Activated CD4-positive, alpha-beta T cell treated with anti-CD3 and anti-CD28 coated beads, Interleukin-2, amount 50 U/mL, for 1 hour (primary cell): ENCODE results near the gene FAU.

ENCODE experiments used
- DNase-seq: peaks from one replicate; pipeline ENCODE4 v3.0.0-alpha.2; 2020

FAU gene

DNA sequence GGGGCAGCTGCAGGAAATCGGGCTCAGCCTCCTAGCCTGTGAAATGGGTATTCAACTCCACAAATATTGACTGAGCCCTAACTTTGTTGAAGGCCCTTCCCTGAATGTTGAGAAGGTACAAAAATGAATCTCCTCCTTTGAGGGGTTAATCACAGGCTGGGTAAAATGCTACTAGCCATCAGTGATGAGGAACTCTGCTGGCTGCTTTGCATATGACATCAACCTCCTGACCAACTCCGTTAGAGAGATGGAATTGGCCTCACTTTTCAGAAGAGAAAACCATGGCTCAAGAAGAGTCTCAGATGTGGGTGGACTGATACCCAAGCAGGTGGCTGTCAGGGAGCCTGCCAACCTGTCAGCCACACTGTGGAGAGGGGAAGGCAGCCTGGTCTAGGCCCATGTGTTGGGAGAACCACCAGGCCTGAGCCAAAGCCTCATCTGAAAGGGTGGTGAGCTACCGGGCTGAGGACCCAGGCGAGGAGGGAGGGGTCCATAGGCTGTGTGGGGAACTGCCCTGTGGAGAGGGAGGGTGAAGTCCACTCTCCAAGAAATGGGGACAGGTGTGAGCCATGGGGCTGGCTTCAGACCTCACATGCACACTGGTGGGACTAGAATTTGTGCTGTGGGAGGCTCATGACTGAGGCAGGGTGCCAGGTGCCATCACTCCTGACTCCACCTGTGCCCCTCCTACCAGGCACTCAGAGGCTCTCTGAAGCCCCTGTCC, 49.9 kb downstream of the FAU start:
- DNase-seq = no peak
